PFSK-1 (cell line): Measurements from ENCODE around the gene C20orf141.

ENCODE experiments used
- FOXP2 ChIP-seq: optimal IDR thresholded peaks from 2 replicates; pipeline ENCODE3; 2011; ENCODE audit warnings: borderline replicate concordance, control low read depth, inconsistent platforms; ENCODE audit not compliant: insufficient read depth; ENCODE audit errors: extremely low read length, extremely low read depth
- POLR2AphosphoS5 ChIP-seq: IDR thresholded peaks from 2 replicates; pipeline ENCODE4 v1.6.1; 2012; ENCODE audit warnings: low read depth, mild to moderate bottlenecking, control low read depth, low read length, moderate library complexity
- SIN3A ChIP-seq: IDR thresholded peaks from 2 replicates; pipeline ENCODE4 v1.6.1; 2012; ENCODE audit warnings: mild to moderate bottlenecking, low read length, moderate library complexity, borderline replicate concordance; ENCODE audit not compliant: insufficient read depth
- TAF1 ChIP-seq: IDR thresholded peaks from 2 replicates; pipeline ENCODE4 v1.6.1; 2012; ENCODE audit warnings: low read length, control low read depth, borderline replicate concordance; ENCODE audit not compliant: insufficient read depth
- TF ChIP-seq, protein P1 (sequence below), 2 experiments: IDR thresholded peaks; 2 replicates each; pipeline versions ENCODE4 v1.6.1 to v1.8.0; 2011 to 2012; ENCODE audit warnings: low read depth in 2 of 2, low read length in 2 of 2, control low read depth in 1 of 2, inconsistent platforms in 1 of 2, mild to moderate bottlenecking in 1 of 2, moderate library complexity in 1 of 2; ENCODE audit not compliant: insufficient read depth in 1 of 2

C20orf141 gene

GRCh38 chr20:2797136-2797983 is 17.4 kb upstream of the C20orf141 start:
- TF ChIP-seq, protein P1, sequence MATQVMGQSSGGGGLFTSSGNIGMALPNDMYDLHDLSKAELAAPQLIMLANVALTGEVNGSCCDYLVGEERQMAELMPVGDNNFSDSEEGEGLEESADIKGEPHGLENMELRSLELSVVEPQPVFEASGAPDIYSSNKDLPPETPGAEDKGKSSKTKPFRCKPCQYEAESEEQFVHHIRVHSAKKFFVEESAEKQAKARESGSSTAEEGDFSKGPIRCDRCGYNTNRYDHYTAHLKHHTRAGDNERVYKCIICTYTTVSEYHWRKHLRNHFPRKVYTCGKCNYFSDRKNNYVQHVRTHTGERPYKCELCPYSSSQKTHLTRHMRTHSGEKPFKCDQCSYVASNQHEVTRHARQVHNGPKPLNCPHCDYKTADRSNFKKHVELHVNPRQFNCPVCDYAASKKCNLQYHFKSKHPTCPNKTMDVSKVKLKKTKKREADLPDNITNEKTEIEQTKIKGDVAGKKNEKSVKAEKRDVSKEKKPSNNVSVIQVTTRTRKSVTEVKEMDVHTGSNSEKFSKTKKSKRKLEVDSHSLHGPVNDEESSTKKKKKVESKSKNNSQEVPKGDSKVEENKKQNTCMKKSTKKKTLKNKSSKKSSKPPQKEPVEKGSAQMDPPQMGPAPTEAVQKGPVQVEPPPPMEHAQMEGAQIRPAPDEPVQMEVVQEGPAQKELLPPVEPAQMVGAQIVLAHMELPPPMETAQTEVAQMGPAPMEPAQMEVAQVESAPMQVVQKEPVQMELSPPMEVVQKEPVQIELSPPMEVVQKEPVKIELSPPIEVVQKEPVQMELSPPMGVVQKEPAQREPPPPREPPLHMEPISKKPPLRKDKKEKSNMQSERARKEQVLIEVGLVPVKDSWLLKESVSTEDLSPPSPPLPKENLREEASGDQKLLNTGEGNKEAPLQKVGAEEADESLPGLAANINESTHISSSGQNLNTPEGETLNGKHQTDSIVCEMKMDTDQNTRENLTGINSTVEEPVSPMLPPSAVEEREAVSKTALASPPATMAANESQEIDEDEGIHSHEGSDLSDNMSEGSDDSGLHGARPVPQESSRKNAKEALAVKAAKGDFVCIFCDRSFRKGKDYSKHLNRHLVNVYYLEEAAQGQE (IDR thresholded peaks at IDR 0.05; ENCODE audit: insufficient read depth in 1 of 2, low read depth in 2 of 2, low read length in 2 of 2), result no peak
- TF ChIP-seq SIN3A (no peak), FOXP2 (no peak)

GRCh38 chr20:2798095-2798805 is 16.5 kb upstream of the C20orf141 start:
- TF ChIP-seq SIN3A (no peak), TAF1 (no peak), FOXP2 (no peak), POLR2AphosphoS5 (no peak)
- TF ChIP-seq, protein P1 (IDR thresholded peaks at IDR 0.05; ENCODE audit: insufficient read depth in 1 of 2, low read depth in 2 of 2, low read length in 2 of 2), result no peak

GRCh38 chr20:2798814-2799213 is 16.0 kb upstream of the C20orf141 start:
- TF ChIP-seq POLR2AphosphoS5, result no peak
- TF ChIP-seq, protein P1 (IDR thresholded peaks at IDR 0.05; ENCODE audit: insufficient read depth in 1 of 2, low read depth in 2 of 2, low read length in 2 of 2), result no peak
- TF ChIP-seq TAF1, result no peak
- no peak for TF ChIP-seq SIN3A

DNA sequence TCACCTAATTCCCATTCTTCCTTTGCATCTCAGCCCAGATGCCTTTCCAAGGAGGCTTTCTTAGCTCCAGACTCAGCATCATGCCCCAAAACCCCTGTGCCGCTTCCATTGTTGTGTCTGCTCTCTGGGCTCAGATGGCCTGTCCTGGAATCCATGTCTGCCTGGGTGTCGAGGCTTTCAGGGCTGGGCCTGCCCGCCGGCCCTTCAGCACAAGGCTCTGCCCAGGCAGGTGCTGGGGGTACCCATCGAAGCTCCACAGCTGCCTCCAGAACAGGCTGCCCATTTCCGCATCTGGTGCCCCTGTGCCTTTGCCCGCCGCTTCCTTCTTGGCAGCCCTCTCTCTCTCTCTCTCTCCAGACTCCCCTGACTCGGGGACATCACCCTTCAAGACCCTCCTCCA is 15.5 kb upstream of the C20orf141 start:
- TF ChIP-seq SIN3A, result no peak
- no peak for TF ChIP-seq FOXP2
- TF ChIP-seq TAF1, result no peak
- TF ChIP-seq POLR2AphosphoS5, result no peak
- TF ChIP-seq, protein P1 (IDR thresholded peaks at IDR 0.05; ENCODE audit: insufficient read depth in 1 of 2, low read depth in 2 of 2, low read length in 2 of 2), result no peak
